ENCODE results near the gene KHNYN.

- TF ChIP-seq KDM5A (IDR thresholded peaks at IDR 0.05; ENCODE audit: low read length) (no peak), RFX5 (IDR thresholded peaks at IDR 0.05; ENCODE audit: borderline replicate concordance, low read depth, low read length) (no peak), CTCF (IDR thresholded peaks at IDR 0.05; ENCODE audit: control extremely low read depth in 1 of 3, insufficient read depth in 1 of 3, low read depth in 1 of 3, low read length in 3 of 3) (no peak)
Observed at GRCh38 chr14:24440606-24441399, 11.0 kb downstream of the KHNYN start.
